H1 (cell line): Measurements from ENCODE around the gene RAP2C. TPM values are rescaled to one million over a fixed set of nuclear protein-coding genes. Genes with fewer than 3 reads are reported as not detected.

Experiments
- CREB1 ChIP-seq: IDR thresholded peaks from 2 replicates; pipeline ENCODE4 v1.6.1; 2012; ENCODE audit warnings: inconsistent platforms
- EGR1 ChIP-seq: IDR thresholded peaks from 2 replicates; pipeline ENCODE4 v1.6.1; 2011; ENCODE audit warnings: low read depth, low read length, borderline replicate concordance
- KDM5A ChIP-seq: fragments of 200-600 bp; IDR thresholded peaks from 2 replicates; pipeline ENCODE4 v1.7.1; 2012; ENCODE audit warnings: mild to moderate bottlenecking, low read length, inconsistent platforms, mixed read lengths
- NANOG ChIP-seq: IDR thresholded peaks from 2 replicates; pipeline ENCODE4 v1.6.1; 2011; ENCODE audit warnings: low read length, low read depth, mild to moderate bottlenecking, inconsistent platforms; ENCODE audit not compliant: insufficient read depth, poor library complexity, severe bottlenecking
- POU5F1 ChIP-seq: IDR thresholded peaks from 2 replicates; pipeline ENCODE4 v1.6.1; 2011; ENCODE audit warnings: low read depth, mild to moderate bottlenecking, low read length, moderate library complexity
- SIX5 ChIP-seq: IDR thresholded peaks from 2 replicates; pipeline ENCODE4 v1.6.1; 2011; ENCODE audit warnings: mild to moderate bottlenecking, low read depth, low read length
- TBP ChIP-seq: IDR thresholded peaks from 2 replicates; pipeline ENCODE4 v1.6.1; 2011; ENCODE audit warnings: low read depth, low read length, improper control_type of control experiment
- polyA plus RNA-seq, 7 experiments: library from polyadenylated mRNA; depleted of rRNA in 3 of 7; stranded (reverse) in 5 of 7; unstranded in 2 of 7; fragments of >200 nt in 5 of 7; fragments of 200-250 nt in 2 of 7; gene quantifications; 1 replicate in 5 of 7; 2 replicates in 1 of 7; 4 replicates in 1 of 7; pipeline versions ENCODE4 v1.2.1 to v1.2.3, GENCODE V29; 2011 to 2013; ENCODE audit warnings: missing spikeins in 2 of 7, mixed read lengths in 2 of 7
- total RNA-seq: library from RNA; stranded (reverse); fragmentation: NEBNext Ultra II Directional; extraction: Animal tissue kit (Norgen Biotek cat#: 25700); gene quantifications from 2 replicates; pipeline ENCODE4 v1.2.1, GENCODE V29; 2021
- TF ChIP-seq, protein P1 (sequence below): fragments of 300-600 bp; sonication (generic); IDR thresholded peaks from 2 replicates; pipeline ENCODE4 v1.7.1; 2012; ENCODE audit warnings: low read length, moderate library complexity, mild to moderate bottlenecking, inconsistent platforms; ENCODE audit not compliant: insufficient replicate concordance
- TF ChIP-seq, protein P2 (sequence below): IDR thresholded peaks from 2 replicates; pipeline ENCODE4 v1.6.1; 2012; ENCODE audit warnings: low read length, inconsistent platforms

The RAP2C gene
- total and polyA plus RNA-seq, 2 of the 8 experiments (the other 6 are each of a cell fraction or from before 2014, with no cell fraction given) = 4.7 to 20.5 TPM

DNA sequence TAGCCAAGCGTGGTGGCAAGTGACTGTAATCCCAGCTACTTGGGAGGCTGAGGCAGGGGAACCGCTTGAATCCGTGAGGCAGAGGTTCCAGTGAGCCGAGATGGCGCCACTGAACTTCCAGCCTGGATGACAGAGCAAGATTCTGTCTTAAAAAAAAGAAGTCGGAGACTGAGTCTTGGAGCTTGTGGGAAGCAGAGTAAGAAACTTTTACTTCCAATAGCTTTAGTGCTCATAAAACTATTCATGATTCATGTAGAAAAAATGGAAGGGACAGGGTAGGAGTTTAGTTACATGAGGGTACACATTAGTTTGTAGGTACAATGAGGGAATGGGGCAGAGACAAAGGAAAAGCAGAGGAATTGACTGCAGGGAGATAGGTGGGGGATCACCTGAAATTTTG, 19.3 kb downstream of the RAP2C start (continued):
- TF ChIP-seq, protein P1, sequence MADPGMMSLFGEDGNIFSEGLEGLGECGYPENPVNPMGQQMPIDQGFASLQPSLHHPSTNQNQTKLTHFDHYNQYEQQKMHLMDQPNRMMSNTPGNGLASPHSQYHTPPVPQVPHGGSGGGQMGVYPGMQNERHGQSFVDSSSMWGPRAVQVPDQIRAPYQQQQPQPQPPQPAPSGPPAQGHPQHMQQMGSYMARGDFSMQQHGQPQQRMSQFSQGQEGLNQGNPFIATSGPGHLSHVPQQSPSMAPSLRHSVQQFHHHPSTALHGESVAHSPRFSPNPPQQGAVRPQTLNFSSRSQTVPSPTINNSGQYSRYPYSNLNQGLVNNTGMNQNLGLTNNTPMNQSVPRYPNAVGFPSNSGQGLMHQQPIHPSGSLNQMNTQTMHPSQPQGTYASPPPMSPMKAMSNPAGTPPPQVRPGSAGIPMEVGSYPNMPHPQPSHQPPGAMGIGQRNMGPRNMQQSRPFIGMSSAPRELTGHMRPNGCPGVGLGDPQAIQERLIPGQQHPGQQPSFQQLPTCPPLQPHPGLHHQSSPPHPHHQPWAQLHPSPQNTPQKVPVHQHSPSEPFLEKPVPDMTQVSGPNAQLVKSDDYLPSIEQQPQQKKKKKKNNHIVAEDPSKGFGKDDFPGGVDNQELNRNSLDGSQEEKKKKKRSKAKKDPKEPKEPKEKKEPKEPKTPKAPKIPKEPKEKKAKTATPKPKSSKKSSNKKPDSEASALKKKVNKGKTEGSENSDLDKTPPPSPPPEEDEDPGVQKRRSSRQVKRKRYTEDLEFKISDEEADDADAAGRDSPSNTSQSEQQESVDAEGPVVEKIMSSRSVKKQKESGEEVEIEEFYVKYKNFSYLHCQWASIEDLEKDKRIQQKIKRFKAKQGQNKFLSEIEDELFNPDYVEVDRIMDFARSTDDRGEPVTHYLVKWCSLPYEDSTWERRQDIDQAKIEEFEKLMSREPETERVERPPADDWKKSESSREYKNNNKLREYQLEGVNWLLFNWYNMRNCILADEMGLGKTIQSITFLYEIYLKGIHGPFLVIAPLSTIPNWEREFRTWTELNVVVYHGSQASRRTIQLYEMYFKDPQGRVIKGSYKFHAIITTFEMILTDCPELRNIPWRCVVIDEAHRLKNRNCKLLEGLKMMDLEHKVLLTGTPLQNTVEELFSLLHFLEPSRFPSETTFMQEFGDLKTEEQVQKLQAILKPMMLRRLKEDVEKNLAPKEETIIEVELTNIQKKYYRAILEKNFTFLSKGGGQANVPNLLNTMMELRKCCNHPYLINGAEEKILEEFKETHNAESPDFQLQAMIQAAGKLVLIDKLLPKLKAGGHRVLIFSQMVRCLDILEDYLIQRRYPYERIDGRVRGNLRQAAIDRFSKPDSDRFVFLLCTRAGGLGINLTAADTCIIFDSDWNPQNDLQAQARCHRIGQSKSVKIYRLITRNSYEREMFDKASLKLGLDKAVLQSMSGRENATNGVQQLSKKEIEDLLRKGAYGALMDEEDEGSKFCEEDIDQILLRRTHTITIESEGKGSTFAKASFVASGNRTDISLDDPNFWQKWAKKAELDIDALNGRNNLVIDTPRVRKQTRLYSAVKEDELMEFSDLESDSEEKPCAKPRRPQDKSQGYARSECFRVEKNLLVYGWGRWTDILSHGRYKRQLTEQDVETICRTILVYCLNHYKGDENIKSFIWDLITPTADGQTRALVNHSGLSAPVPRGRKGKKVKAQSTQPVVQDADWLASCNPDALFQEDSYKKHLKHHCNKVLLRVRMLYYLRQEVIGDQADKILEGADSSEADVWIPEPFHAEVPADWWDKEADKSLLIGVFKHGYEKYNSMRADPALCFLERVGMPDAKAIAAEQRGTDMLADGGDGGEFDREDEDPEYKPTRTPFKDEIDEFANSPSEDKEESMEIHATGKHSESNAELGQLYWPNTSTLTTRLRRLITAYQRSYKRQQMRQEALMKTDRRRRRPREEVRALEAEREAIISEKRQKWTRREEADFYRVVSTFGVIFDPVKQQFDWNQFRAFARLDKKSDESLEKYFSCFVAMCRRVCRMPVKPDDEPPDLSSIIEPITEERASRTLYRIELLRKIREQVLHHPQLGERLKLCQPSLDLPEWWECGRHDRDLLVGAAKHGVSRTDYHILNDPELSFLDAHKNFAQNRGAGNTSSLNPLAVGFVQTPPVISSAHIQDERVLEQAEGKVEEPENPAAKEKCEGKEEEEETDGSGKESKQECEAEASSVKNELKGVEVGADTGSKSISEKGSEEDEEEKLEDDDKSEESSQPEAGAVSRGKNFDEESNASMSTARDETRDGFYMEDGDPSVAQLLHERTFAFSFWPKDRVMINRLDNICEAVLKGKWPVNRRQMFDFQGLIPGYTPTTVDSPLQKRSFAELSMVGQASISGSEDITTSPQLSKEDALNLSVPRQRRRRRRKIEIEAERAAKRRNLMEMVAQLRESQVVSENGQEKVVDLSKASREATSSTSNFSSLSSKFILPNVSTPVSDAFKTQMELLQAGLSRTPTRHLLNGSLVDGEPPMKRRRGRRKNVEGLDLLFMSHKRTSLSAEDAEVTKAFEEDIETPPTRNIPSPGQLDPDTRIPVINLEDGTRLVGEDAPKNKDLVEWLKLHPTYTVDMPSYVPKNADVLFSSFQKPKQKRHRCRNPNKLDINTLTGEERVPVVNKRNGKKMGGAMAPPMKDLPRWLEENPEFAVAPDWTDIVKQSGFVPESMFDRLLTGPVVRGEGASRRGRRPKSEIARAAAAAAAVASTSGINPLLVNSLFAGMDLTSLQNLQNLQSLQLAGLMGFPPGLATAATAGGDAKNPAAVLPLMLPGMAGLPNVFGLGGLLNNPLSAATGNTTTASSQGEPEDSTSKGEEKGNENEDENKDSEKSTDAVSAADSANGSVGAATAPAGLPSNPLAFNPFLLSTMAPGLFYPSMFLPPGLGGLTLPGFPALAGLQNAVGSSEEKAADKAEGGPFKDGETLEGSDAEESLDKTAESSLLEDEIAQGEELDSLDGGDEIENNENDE = no peak
- TF ChIP-seq POU5F1 (no peak), CREB1 (no peak), NANOG (no peak), SIX5 (no peak), TBP (no peak), KDM5A (no peak), EGR1 (no peak)
- TF ChIP-seq, protein P2, sequence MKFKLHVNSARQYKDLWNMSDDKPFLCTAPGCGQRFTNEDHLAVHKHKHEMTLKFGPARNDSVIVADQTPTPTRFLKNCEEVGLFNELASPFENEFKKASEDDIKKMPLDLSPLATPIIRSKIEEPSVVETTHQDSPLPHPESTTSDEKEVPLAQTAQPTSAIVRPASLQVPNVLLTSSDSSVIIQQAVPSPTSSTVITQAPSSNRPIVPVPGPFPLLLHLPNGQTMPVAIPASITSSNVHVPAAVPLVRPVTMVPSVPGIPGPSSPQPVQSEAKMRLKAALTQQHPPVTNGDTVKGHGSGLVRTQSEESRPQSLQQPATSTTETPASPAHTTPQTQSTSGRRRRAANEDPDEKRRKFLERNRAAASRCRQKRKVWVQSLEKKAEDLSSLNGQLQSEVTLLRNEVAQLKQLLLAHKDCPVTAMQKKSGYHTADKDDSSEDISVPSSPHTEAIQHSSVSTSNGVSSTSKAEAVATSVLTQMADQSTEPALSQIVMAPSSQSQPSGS = no peak
